WTC11 (cell line): ENCODE measurements around the gene KLK12. TPM values are rescaled to one million over a fixed set of nuclear protein-coding genes. Genes with fewer than 3 reads are reported as not detected.

ENCODE experiments used
- ATAC-seq: fragments of 200-7000 bp; cut with Tn5 transposase; 2 replicates; pipeline ENCODE4 v1.10.0; 2021; ENCODE audit warnings: mild to moderate bottlenecking, moderate library complexity
- CTCF ChIA-PET: fragments of 300-600 bp; sonication (Branson Sonifier 250); formaldehyde crosslinking; loops from one replicate; lab custom pipeline; 2021; ENCODE audit warnings: antibody characterized with exemption; lab: Charles Lee
- POLR2A ChIA-PET: fragments of 350-600 bp; sonication (Branson Sonifier 250); formaldehyde crosslinking; loops from one replicate; lab custom pipeline; 2021; ENCODE audit warnings: antibody characterized with exemption; lab: Charles Lee
- DNase-seq: peaks from one replicate; pipeline ENCODE4 v3.0.0; 2021; ENCODE audit warnings: low spot score
- H3K27ac Mint-ChIP-seq: 2 replicates; pipeline ENCODE4 v1.8.0; 2021; ENCODE audit warnings: mixed read lengths
- H3K27me3 Mint-ChIP-seq: 2 replicates; pipeline ENCODE4 v1.8.0; 2021; ENCODE audit warnings: low read depth, mild to moderate bottlenecking, moderate library complexity, mixed read lengths
- H3K36me3 Mint-ChIP-seq: 2 replicates; pipeline ENCODE4 v1.8.0; 2021; ENCODE audit warnings: mixed read lengths
- H3K4me1 Mint-ChIP-seq: 2 replicates; pipeline ENCODE4 v1.8.0; 2022; ENCODE audit warnings: mixed read lengths
- H3K4me3 Mint-ChIP-seq: 2 replicates; pipeline ENCODE4 v1.8.0; 2021; ENCODE audit warnings: mild to moderate bottlenecking, moderate library complexity, mixed read lengths
- H3K9me3 Mint-ChIP-seq: 2 replicates; pipeline ENCODE4 v1.8.0; 2021; ENCODE audit warnings: mixed read lengths
- CBFB ChIP-seq: sonication (generic); formaldehyde crosslinking; IDR thresholded peaks from 2 replicates; pipeline ENCODE4 v1.8.1; 2022; ENCODE audit warnings: mild to moderate bottlenecking, low read depth, missing genetic modification reagents
- CREM ChIP-seq: sonication (generic); formaldehyde crosslinking; IDR thresholded peaks from 2 replicates; pipeline ENCODE4 v1.8.1; 2022; ENCODE audit warnings: mild to moderate bottlenecking, missing genetic modification reagents, moderate library complexity
- EMX1 ChIP-seq: fragments of 250-450 bp; sonication (Bioruptor Pico); IDR thresholded peaks from 2 replicates; pipeline ENCODE4 v1.8.0; 2021; ENCODE audit warnings: mild to moderate bottlenecking
- ESRRA ChIP-seq: sonication (generic); formaldehyde crosslinking; IDR thresholded peaks from 2 replicates; pipeline ENCODE4 v1.8.1; 2022; ENCODE audit warnings: mild to moderate bottlenecking, missing genetic modification reagents, borderline replicate concordance
- FOXJ3 ChIP-seq: sonication (generic); formaldehyde crosslinking; IDR thresholded peaks from 2 replicates; pipeline ENCODE4 v1.9.0; 2021; ENCODE audit warnings: missing genetic modification reagents, mild to moderate bottlenecking, borderline replicate concordance
- GABPB1 ChIP-seq: sonication (generic); formaldehyde crosslinking; IDR thresholded peaks from 2 replicates; pipeline ENCODE4 v1.8.1; 2023; ENCODE audit warnings: mild to moderate bottlenecking, missing genetic modification reagents
- HMGA2 ChIP-seq: fragments of 250-450 bp; sonication (Bioruptor Pico); IDR thresholded peaks from 2 replicates; pipeline ENCODE4 v1.4.0; 2021; ENCODE audit warnings: mild to moderate bottlenecking, moderate library complexity
- MYBL2 ChIP-seq: sonication (generic); formaldehyde crosslinking; IDR thresholded peaks from 2 replicates; pipeline ENCODE4 v1.8.1; 2023; ENCODE audit warnings: mild to moderate bottlenecking, moderate library complexity, missing genetic modification reagents
- NFATC4 ChIP-seq: fragments of 250-450 bp; sonication (Bioruptor Pico); IDR thresholded peaks from 2 replicates; pipeline ENCODE4 v1.9.0; 2021; ENCODE audit warnings: mild to moderate bottlenecking
- NR2C2 ChIP-seq: sonication (generic); formaldehyde crosslinking; IDR thresholded peaks from 2 replicates; pipeline ENCODE4 v1.8.0; 2022; ENCODE audit warnings: mild to moderate bottlenecking, missing genetic modification reagents
- PRRX2 ChIP-seq: fragments of 250-450 bp; sonication (Bioruptor Pico); IDR thresholded peaks from 2 replicates; pipeline ENCODE4 v1.8.0; 2021; ENCODE audit warnings: mild to moderate bottlenecking
- SMAD3 ChIP-seq: sonication (generic); formaldehyde crosslinking; IDR thresholded peaks from 2 replicates; pipeline ENCODE4 v1.8.0; 2022; ENCODE audit warnings: missing genetic modification reagents, mild to moderate bottlenecking, borderline replicate concordance
- TEAD4 ChIP-seq: sonication (generic); formaldehyde crosslinking; IDR thresholded peaks from 2 replicates; pipeline ENCODE4 v1.8.0; 2022; ENCODE audit warnings: mild to moderate bottlenecking, missing genetic modification reagents
- ZBTB21 ChIP-seq: sonication (generic); formaldehyde crosslinking; IDR thresholded peaks from 2 replicates; pipeline ENCODE4 v1.8.1; 2023; ENCODE audit warnings: mild to moderate bottlenecking, missing genetic modification reagents, borderline replicate concordance
- ZNF138 ChIP-seq: sonication (generic); formaldehyde crosslinking; conservative IDR thresholded peaks from 2 replicates; pipeline ENCODE4 v1.8.1; 2022; ENCODE audit warnings: mild to moderate bottlenecking, moderate library complexity, missing genetic modification reagents
- ZNF219 ChIP-seq: sonication (generic); formaldehyde crosslinking; IDR thresholded peaks from 2 replicates; pipeline ENCODE4 v1.8.0; 2023; ENCODE audit warnings: missing genetic modification reagents, mild to moderate bottlenecking, borderline replicate concordance
- ZNF416 ChIP-seq: fragments of 250-450 bp; sonication (Bioruptor Pico); IDR thresholded peaks from 2 replicates; pipeline ENCODE4 v1.9.0; 2021; ENCODE audit warnings: mild to moderate bottlenecking, inconsistent platforms
- ZNF671 ChIP-seq: fragments of 250-450 bp; sonication (Bioruptor Pico); IDR thresholded peaks from 2 replicates; pipeline ENCODE4 v1.8.0; 2021; ENCODE audit warnings: mild to moderate bottlenecking
- total RNA-seq: library from RNA; stranded (reverse); gene quantifications from 3 replicates; pipeline ENCODE4 v1.2.3, GENCODE V29; 2021
- TF ChIP-seq, protein P1 (sequence below): fragments of 250-450 bp; sonication (Bioruptor Pico); IDR thresholded peaks from 2 replicates; pipeline ENCODE4 v1.9.0; 2021; ENCODE audit warnings: moderate library complexity, mild to moderate bottlenecking, inconsistent platforms, borderline replicate concordance
- TF ChIP-seq, protein P2 (sequence below): sonication (generic); formaldehyde crosslinking; IDR thresholded peaks from 2 replicates; pipeline ENCODE4 v1.8.1; 2023; ENCODE audit warnings: mild to moderate bottlenecking, missing genetic modification reagents, moderate library complexity

Gene KLK12
- total RNA-seq, 1 experiment from 2014 or later, result not detected

GRCh38 chr19:51024924-51025323, 9.9 kb downstream of the KLK12 start:
- ATAC-seq (no peak), DNase-seq (no peak)
- Mint-ChIP-seq H3K4me1 (peaks cover 43% of the 10 kb centered on the region), H3K27ac (no peak overlapping the region), H3K9me3 (peaks cover 6% of the 10 kb centered on the region), H3K27me3 (peaks cover 11% of the 10 kb centered on the region), H3K36me3 (no peaks in the 10 kb centered on the region)
- CTCF ChIA-PET, result interaction anchor here (1.2 to 1.8 kb wide), 2 partner anchors 69 to 71 kb away, joined by 3 to 21 read pairs; no protein-coding TSS in a partner anchor
- no peak for TF ChIP-seq ZNF138 (CRISPR knock-in tag)
- TF ChIP-seq, all 79 proteins: peak for 0
- no peak overlapping the region for H3K4me3 Mint-ChIP-seq
- POLR2A ChIA-PET, result no interaction called here

GRCh38 chr19:51023946-51024345, 10.9 kb downstream of the KLK12 start:
- no peak for TF ChIP-seq HMGA2 (CRISPR knock-in tag)
- no peak for TF ChIP-seq ESRRA (CRISPR knock-in tag)
- no peak for TF ChIP-seq GABPB1 (CRISPR knock-in tag)
- no peak for TF ChIP-seq SMAD3 (CRISPR knock-in tag)
- no peak for TF ChIP-seq ZNF671 (CRISPR knock-in tag)
- H3K4me3 Mint-ChIP-seq, result no peak overlapping the region
- H3K27ac Mint-ChIP-seq, result no peak overlapping the region
- POLR2A ChIA-PET, result no interaction called here
- H3K36me3 Mint-ChIP-seq, result no peaks in the 10 kb centered on the region
- ATAC-seq, result no peak
- no peak for DNase-seq
- H3K27me3 Mint-ChIP-seq, result peaks cover 19% of the 10 kb centered on the region
- H3K9me3 Mint-ChIP-seq, result no peaks in the 10 kb centered on the region
- CTCF ChIA-PET, result interaction anchor here (8.5 kb wide), 1 partner anchor 69 kb away, joined by 347 read pairs; no protein-coding TSS in a partner anchor
- peaks cover 46% of the 10 kb centered on the region for H3K4me1 Mint-ChIP-seq

GRCh38 chr19:51022526-51022925, 12.3 kb downstream of the KLK12 start:
- peaks cover 47% of the 10 kb centered on the region for H3K4me1 Mint-ChIP-seq
- TF ChIP-seq CREM (CRISPR knock-in tag), result no peak
- no peak for TF ChIP-seq ZBTB21 (CRISPR knock-in tag)
- TF ChIP-seq MYBL2 (CRISPR knock-in tag), result no peak
- TF ChIP-seq FOXJ3, result no peak
- TF ChIP-seq, protein P1, sequence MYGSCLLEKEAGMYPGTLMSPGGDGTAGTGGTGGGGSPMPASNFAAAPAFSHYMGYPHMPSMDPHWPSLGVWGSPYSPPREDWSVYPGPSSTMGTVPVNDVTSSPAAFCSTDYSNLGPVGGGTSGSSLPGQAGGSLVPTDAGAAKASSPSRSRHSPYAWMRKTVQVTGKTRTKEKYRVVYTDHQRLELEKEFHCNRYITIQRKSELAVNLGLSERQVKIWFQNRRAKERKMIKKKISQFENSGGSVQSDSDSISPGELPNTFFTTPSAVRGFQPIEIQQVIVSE (CRISPR knock-in tag), result no peak
- no peak for TF ChIP-seq ZNF416 (CRISPR knock-in tag)
- no peak for TF ChIP-seq TEAD4 (CRISPR knock-in tag)
- no peak for TF ChIP-seq CBFB (CRISPR knock-in tag)
- no peak for TF ChIP-seq NFATC4 (CRISPR knock-in tag)
- no peak for TF ChIP-seq ZNF138 (CRISPR knock-in tag)
- TF ChIP-seq EMX1 (CRISPR knock-in tag), result no peak
- TF ChIP-seq PRRX2 (CRISPR knock-in tag), result no peak
- TF ChIP-seq GABPB1 (CRISPR knock-in tag), result no peak
- TF ChIP-seq NR2C2 (CRISPR knock-in tag), result no peak
- no peak for TF ChIP-seq ZNF219 (CRISPR knock-in tag)
- TF ChIP-seq, protein P2, sequence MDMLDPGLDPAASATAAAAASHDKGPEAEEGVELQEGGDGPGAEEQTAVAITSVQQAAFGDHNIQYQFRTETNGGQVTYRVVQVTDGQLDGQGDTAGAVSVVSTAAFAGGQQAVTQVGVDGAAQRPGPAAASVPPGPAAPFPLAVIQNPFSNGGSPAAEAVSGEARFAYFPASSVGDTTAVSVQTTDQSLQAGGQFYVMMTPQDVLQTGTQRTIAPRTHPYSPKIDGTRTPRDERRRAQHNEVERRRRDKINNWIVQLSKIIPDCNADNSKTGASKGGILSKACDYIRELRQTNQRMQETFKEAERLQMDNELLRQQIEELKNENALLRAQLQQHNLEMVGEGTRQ (CRISPR knock-in tag), result no peak
- TF ChIP-seq ZNF671 (CRISPR knock-in tag), result no peak
- H3K9me3 Mint-ChIP-seq, result no peaks in the 10 kb centered on the region
- ATAC-seq, result no peak
- ChIA-PET POLR2A (interaction anchor here (0.5 kb wide), 1 partner anchor 26 kb away, joined by 5 read pairs; no protein-coding TSS in a partner anchor), CTCF (interaction anchor here (8.5 kb wide), 1 partner anchor 71 kb away, joined by 347 read pairs; no protein-coding TSS in a partner anchor)
- no peaks in the 10 kb centered on the region for H3K36me3 Mint-ChIP-seq
- H3K4me3 Mint-ChIP-seq, result no peak overlapping the region
- H3K27me3 Mint-ChIP-seq, result peaks cover 34% of the 10 kb centered on the region
- DNase-seq, result no peak
- no peak overlapping the region for H3K27ac Mint-ChIP-seq
